H1 (cell line): ENCODE data around the gene UBE2M. TPM values are rescaled to one million over a fixed set of nuclear protein-coding genes. Genes with fewer than 3 reads are reported as not detected.

Source experiments
- CTCF ChIA-PET: fragments of 300-600 bp; sonication (Branson Sonifier 250); formaldehyde crosslinking; loops from one replicate; lab custom pipeline; 2021; ENCODE audit not compliant: partially characterized antibody; lab: Charles Lee
- POLR2A ChIA-PET: fragments of 300-600 bp; sonication (Branson Sonifier 250); formaldehyde crosslinking; loops from one replicate; lab custom pipeline; 2021; ENCODE audit warnings: inconsistent platforms; ENCODE audit not compliant: partially characterized antibody; lab: Charles Lee
- DNase-seq, 2 experiments: peaks; one replicate each; pipeline versions ENCODE4 v3.0.0 to v3.0.0-alpha.2; 2010 to 2022; ENCODE audit warnings: low spot score in 2 of 2, low read depth in 1 of 2, mixed read lengths in 1 of 2
- FAIRE-seq: peaks from 2 replicates; lab custom pipeline; 2011; peaks lifted over from hg19 to GRCh38; lab: Jason Lieb, UNC
- H2AFZ ChIP-seq: 2 replicates; pipeline ENCODE4 v1.8.1; 2012; ENCODE audit warnings: low read length, inconsistent platforms
- H2AK5ac ChIP-seq: 2 replicates; pipeline ENCODE4 v1.6.1; 2013; ENCODE audit warnings: low read depth, low read length
- H2BK120ac ChIP-seq: replicated peaks from 2 replicates; pipeline ENCODE3; 2013; ENCODE audit warnings: low read depth, low read length, inconsistent platforms
- H2BK12ac ChIP-seq: 2 replicates; pipeline ENCODE4 v1.6.1; 2013; ENCODE audit warnings: low read depth, low read length
- H2BK15ac ChIP-seq: 2 replicates; pipeline ENCODE4 v1.6.1; 2013; ENCODE audit warnings: low read length
- H2BK20ac ChIP-seq: 2 replicates; pipeline ENCODE4 v1.6.1; 2013; ENCODE audit warnings: low read length
- H2BK5ac ChIP-seq: 2 replicates; pipeline ENCODE4 v1.6.1; 2013; ENCODE audit warnings: low read depth, low read length
- H3K14ac ChIP-seq: 2 replicates; pipeline ENCODE4 v1.6.1; 2013; ENCODE audit warnings: inconsistent platforms; ENCODE audit not compliant: insufficient read length
- H3K18ac ChIP-seq: 2 replicates; pipeline ENCODE4 v1.6.1; 2013; ENCODE audit warnings: low read length; ENCODE audit errors: extremely low read depth
- H3K23ac ChIP-seq: 2 replicates; pipeline ENCODE4 v1.6.1; 2013; ENCODE audit warnings: inconsistent platforms; ENCODE audit not compliant: insufficient read length
- H3K23me2 ChIP-seq: 2 replicates; pipeline ENCODE4 v1.6.1; 2013; ENCODE audit warnings: low read depth, low read length
- H3K27ac ChIP-seq: 2 replicates; pipeline ENCODE4 v1.6.1; 2011; ENCODE audit warnings: low read depth, low read length, inconsistent platforms
- H3K27me3 ChIP-seq, 4 experiments: replicated peaks in 1 of 4; 1 replicate in 1 of 4; 2 replicates in 3 of 4; pipeline versions ENCODE4 v1.6.1 to v1.8.1; 2011 to 2013; ENCODE audit warnings: low read length in 3 of 4, mild to moderate bottlenecking in 3 of 4, inconsistent platforms in 2 of 4, mixed read lengths in 2 of 4, moderate library complexity in 1 of 4; ENCODE audit not compliant: control insufficient read depth in 3 of 4, insufficient read depth in 3 of 4; ENCODE audit errors: extremely low read depth in 1 of 4
- H3K36me3 ChIP-seq, 4 experiments: 2 replicates each; pipeline versions ENCODE4 v1.6.1 to v1.8.1; 2011 to 2013; ENCODE audit warnings: mild to moderate bottlenecking in 4 of 4, low read length in 3 of 4, moderate library complexity in 2 of 4, control low read depth in 1 of 4, inconsistent platforms in 1 of 4; ENCODE audit not compliant: insufficient read depth in 4 of 4, control insufficient read depth in 2 of 4
- H3K4ac ChIP-seq: replicated peaks from 2 replicates; pipeline ENCODE3; 2013; ENCODE audit warnings: low read length, low read depth, mixed read lengths, inconsistent platforms; ENCODE audit not compliant: insufficient read length
- H3K4me1 ChIP-seq, 4 experiments: replicated peaks in 1 of 4; 1 replicate in 1 of 4; 2 replicates in 3 of 4; pipeline versions ENCODE4 v1.6.1 to v1.8.1; 2011 to 2013; ENCODE audit warnings: low read length in 3 of 4, inconsistent platforms in 2 of 4, mixed read lengths in 1 of 4; ENCODE audit not compliant: insufficient read depth in 4 of 4, control insufficient read depth in 3 of 4
- H3K4me2 ChIP-seq, 2 experiments: 2 replicates each; pipeline versions ENCODE4 v1.6.1 to v1.8.1; 2011 to 2013; ENCODE audit warnings: low read depth in 2 of 2, low read length in 2 of 2, control low read depth in 1 of 2, inconsistent platforms in 1 of 2, mild to moderate bottlenecking in 1 of 2; ENCODE audit not compliant: insufficient read depth in 1 of 2
- H3K4me3 ChIP-seq, 4 experiments: fragments of 200-600, 300-600 bp in 1 of 4; sonication (generic), shearing (Covaris generic), sonication (Bioruptor Twin) in 1 of 4; 2 replicates each; pipeline versions ENCODE4 v1.5.1 to v1.8.1; 2011 to 2016; ENCODE audit warnings: low read length in 4 of 4, low read depth in 3 of 4, control low read depth in 2 of 4, inconsistent platforms in 2 of 4, mild to moderate bottlenecking in 2 of 4, mixed read lengths in 1 of 4, moderate library complexity in 1 of 4; ENCODE audit not compliant: insufficient read depth in 2 of 4; ENCODE audit errors: extremely low read depth in 1 of 4
- H3K56ac ChIP-seq: replicated peaks from 2 replicates; pipeline ENCODE3; 2013; ENCODE audit warnings: low read depth, mild to moderate bottlenecking, mixed read lengths, low read length, inconsistent platforms; ENCODE audit not compliant: insufficient read length
- H3K79me1 ChIP-seq: 2 replicates; pipeline ENCODE4 v1.6.1; 2013; ENCODE audit warnings: low read depth, low read length, control low read depth
- H3K79me2 ChIP-seq, 2 experiments: 2 replicates each; pipeline versions ENCODE4 v1.6.1 to v1.8.1; 2012 to 2013; ENCODE audit warnings: low read length in 2 of 2, mild to moderate bottlenecking in 2 of 2, inconsistent platforms in 1 of 2; ENCODE audit not compliant: insufficient read depth in 2 of 2, control insufficient read depth in 1 of 2
- H3K9ac ChIP-seq, 4 experiments: replicated peaks in 1 of 4; 1 replicate in 1 of 4; 2 replicates in 3 of 4; pipeline versions ENCODE4 v1.6.1 to v1.8.1; 2011 to 2013; ENCODE audit warnings: low read depth in 3 of 4, low read length in 3 of 4, control low read depth in 2 of 4, mild to moderate bottlenecking in 2 of 4, moderate library complexity in 2 of 4, inconsistent platforms in 1 of 4; ENCODE audit errors: extremely low read depth in 1 of 4
- H3K9me3 ChIP-seq, 2 experiments: 2 replicates each; pipeline versions ENCODE4 v1.6.1 to v1.8.1; 2012 to 2013; ENCODE audit warnings: mild to moderate bottlenecking in 2 of 2, moderate library complexity in 2 of 2, control low read depth in 1 of 2, inconsistent platforms in 1 of 2, low read depth in 1 of 2, low read length in 1 of 2, mixed read lengths in 1 of 2; ENCODE audit not compliant: insufficient read depth in 2 of 2
- H4K20me1 ChIP-seq, 2 experiments: replicated peaks in 1 of 2; 2 replicates each; pipeline versions ENCODE3 to v1.8.1; 2011 to 2013; ENCODE audit warnings: inconsistent platforms in 2 of 2, low read length in 2 of 2, mild to moderate bottlenecking in 1 of 2; ENCODE audit not compliant: insufficient read depth in 2 of 2, control insufficient read depth in 1 of 2
- H4K5ac ChIP-seq: 2 replicates; pipeline ENCODE4 v1.6.1; 2013; ENCODE audit warnings: low read length, low read depth, mixed read lengths, inconsistent platforms; ENCODE audit not compliant: insufficient read length
- H4K8ac ChIP-seq: 2 replicates; pipeline ENCODE4 v1.8.0; 2013; ENCODE audit warnings: mild to moderate bottlenecking, moderate library complexity, low read length, inconsistent platforms; ENCODE audit not compliant: insufficient read depth; ENCODE audit errors: extremely low read depth
- H4K91ac ChIP-seq: replicated peaks from 2 replicates; pipeline ENCODE3; 2013; ENCODE audit warnings: low read length, mixed read lengths, inconsistent platforms; ENCODE audit not compliant: insufficient read length
- JUN ChIP-seq: IDR thresholded peaks from 2 replicates; pipeline ENCODE4 v1.6.1; 2011; ENCODE audit warnings: low read depth, mild to moderate bottlenecking, improper control_type of control experiment, low read length
- KDM4A ChIP-seq: IDR thresholded peaks from one replicate; pipeline ENCODE4 v1.7.1; 2012; ENCODE audit warnings: low read depth, mild to moderate bottlenecking, moderate library complexity, low read length, inconsistent platforms; ENCODE audit not compliant: severe bottlenecking
- MAX ChIP-seq: IDR thresholded peaks from 2 replicates; pipeline ENCODE4 v1.6.1; 2012; ENCODE audit warnings: inconsistent platforms
- NANOG ChIP-seq: IDR thresholded peaks from 2 replicates; pipeline ENCODE4 v1.6.1; 2011; ENCODE audit warnings: low read length, low read depth, mild to moderate bottlenecking, inconsistent platforms; ENCODE audit not compliant: insufficient read depth, poor library complexity, severe bottlenecking
- RAD21 ChIP-seq, 2 experiments: IDR thresholded peaks in 1 of 2; conservative IDR thresholded peaks in 1 of 2; 2 replicates each; pipeline ENCODE4 v1.6.1; 2011; ENCODE audit warnings: low read depth in 2 of 2, low read length in 2 of 2, improper control_type of control experiment in 1 of 2, inconsistent platforms in 1 of 2, mild to moderate bottlenecking in 1 of 2, moderate library complexity in 1 of 2
- RXRA ChIP-seq: IDR thresholded peaks from 2 replicates; pipeline ENCODE4 v1.6.1; 2011; ENCODE audit warnings: low read depth, mild to moderate bottlenecking, low read length, moderate library complexity; ENCODE audit not compliant: insufficient read depth
- SIRT6 ChIP-seq: IDR thresholded peaks from one replicate; pipeline ENCODE4 v1.7.1; 2012; ENCODE audit warnings: low read length, inconsistent platforms
- SIX5 ChIP-seq: IDR thresholded peaks from 2 replicates; pipeline ENCODE4 v1.6.1; 2011; ENCODE audit warnings: mild to moderate bottlenecking, low read depth, low read length
- SRF ChIP-seq: IDR thresholded peaks from 2 replicates; pipeline ENCODE4 v1.6.1; 2011; ENCODE audit warnings: mild to moderate bottlenecking, low read depth, low read length, moderate library complexity
- TCF12 ChIP-seq: IDR thresholded peaks from 2 replicates; pipeline ENCODE4 v1.6.1; 2011; ENCODE audit warnings: low read depth, mild to moderate bottlenecking, low read length
- YY1 ChIP-seq: IDR thresholded peaks from 2 replicates; pipeline ENCODE4 v1.6.1; 2011; ENCODE audit warnings: low read depth, mild to moderate bottlenecking, low read length
- WGBS, 2 experiments: shearing (Covaris generic) in 1 of 2; methylation state at CpG; one replicate each; pipeline versions ENCODE4 v1.1.6 to v1.1.7; 2013 to 2015; ENCODE audit warnings: low lambda C conversion rate in 2 of 2, mixed read lengths in 2 of 2, inconsistent platforms in 1 of 2, low coverage in 1 of 2, missing lambda C conversion rate in 1 of 2; ENCODE audit not compliant: insufficient replicate concordance in 2 of 2, insufficient coverage in 1 of 2, insufficient read length in 1 of 2; ENCODE audit errors: extremely low coverage in 1 of 2, missing lambda C conversion rate in 1 of 2; 5-methylcytosine and 5-hydroxymethylcytosine counted together
- polyA plus RNA-seq, 7 experiments: library from polyadenylated mRNA; depleted of rRNA in 3 of 7; stranded (reverse) in 5 of 7; unstranded in 2 of 7; fragments of >200 nt in 5 of 7; fragments of 200-250 nt in 2 of 7; gene quantifications; 1 replicate in 5 of 7; 2 replicates in 1 of 7; 4 replicates in 1 of 7; pipeline versions ENCODE4 v1.2.1 to v1.2.3, GENCODE V29; 2011 to 2013; ENCODE audit warnings: missing spikeins in 2 of 7, mixed read lengths in 2 of 7
- total RNA-seq: library from RNA; stranded (reverse); fragmentation: NEBNext Ultra II Directional; extraction: Animal tissue kit (Norgen Biotek cat#: 25700); gene quantifications from 2 replicates; pipeline ENCODE4 v1.2.1, GENCODE V29; 2021

Gene UBE2M
- total and polyA plus RNA-seq, 2 of the 8 experiments (the other 6 are each of a cell fraction or from before 2014, with no cell fraction given), result 93.8 to 114 TPM

- Histone ChIP-seq H3K14ac (no peak overlapping the region), H3K4me1 (peaks cover 0 to 11% (median 1%) of the 10 kb centered on the region in 4 experiments; a peak in 3 of 7 replicates), H4K8ac (peak overlapping the region; percentile 30), H2BK12ac (peak overlapping the region; percentile 29; the same call in 1 of the 2 replicates), H2BK120ac (no peak overlapping the region), H3K9me3 (no peaks in the 10 kb centered on the region), H3K18ac (peak overlapping the region; percentile 72), H2AK5ac (no peak overlapping the region), H3K4ac (peak overlapping the region; percentile 19), H3K56ac (no peak overlapping the region), H3K27ac (peak overlapping the region; percentile 5), H3K36me3 (peaks cover 2 to 7% (median 6%) of the 10 kb centered on the region in 4 experiments; a peak in 3 of 8 replicates), H3K27me3 (no peaks in the 10 kb centered on the region), H3K23me2 (peaks cover 17% of the 10 kb centered on the region), H2BK15ac (no peak overlapping the region), H3K79me1 (no peaks in the 10 kb centered on the region), H3K4me2 (peak overlapping the region; percentile 63 to 72), H2AFZ (0 out of 2 replicates have a peak overlapping the region, but pooled peaks have one; percentile 18), H4K91ac (peak overlapping the region; percentile 11), H4K5ac (peak overlapping the region; percentile 14), H2BK20ac (no peak overlapping the region), H2BK5ac (no peak overlapping the region; the same call in 1 of the 2 replicates), H4K20me1 (peaks cover 0 to 2% of the 10 kb centered on the region in 2 experiments), H3K23ac (no peak overlapping the region), H3K4me3 (peak overlapping the region; percentile 70 to 87 (median 78)), H3K9ac (peak overlapping the region in 2 of 4 experiments; percentile 2 to 40; a peak in 2 of 7 replicates), H3K79me2 (no peaks in the 10 kb centered on the region)
- DNase-seq (no peak), FAIRE-seq (peak; percentile 60)
- WGBS, 2 experiments, result 56% methylated on average over 23 of the region's 24 CpGs; no CpG with 5 or more reads in 1 of the 2 experiments
- ChIA-PET POLR2A (interaction anchor here (0.6 to 17.2 kb wide), 8 partner anchors 12 to 1183 kb away, joined by 3 to 434 read pairs (median 4); partner anchors contain the start of genes CHMP2A, TRIM28, UBE2M and ZBTB45), CTCF (interaction anchor here (0.7 to 2.4 kb wide), 7 partner anchors 9 to 71 kb away, joined by 3 to 14 read pairs (median 3); partner anchors contain the start of genes TRIM28, UBE2M and ZBTB45)
- TF ChIP-seq NANOG, result no peak
- TF ChIP-seq TCF12, result no peak
- peak; percentile 50 for TF ChIP-seq KDM4A
- TF ChIP-seq MAX, result no peak
- no peak for TF ChIP-seq SIRT6
- TF ChIP-seq JUN, result no peak
- no peak for TF ChIP-seq RXRA
- no peak for TF ChIP-seq SRF
- peak; percentile 94 for TF ChIP-seq YY1
- peak; percentile 59; the same call in 1 of the 2 replicates for TF ChIP-seq SIX5
- TF ChIP-seq RAD21 (IDR thresholded peaks at IDR 0.05 in 1 of 2, conservative IDR thresholded peaks at IDR 0.05 in 1 of 2; ENCODE audit: low read depth in 2 of 2, low read length in 2 of 2), result no peak
Observed at GRCh38 chr19:58572026-58572817, 13.8 kb upstream of the UBE2M start.
